Measurements from ENCODE around the gene PRRT1.
A peak's percentile ranks its signal among the peaks of the same experiment; 100 is the strongest.
"Not testable (repeated sequence)": the region's sequence is repeated elsewhere in the genome, so short reads cannot be mapped to it uniquely, and the experiment has no call there.

The PRRT1 gene

GRCh38 chr6:32120573-32121059 lies 31.1 kb downstream of the PRRT1 start:
- DNase-seq (ENCODE audit: low spot score), result no peak

- peak; percentile 91 for DNase-seq (ENCODE audit: low spot score)
Observed at GRCh38 chr6:32118782-32119628, 32.7 kb downstream of the PRRT1 start.

GRCh38 chr6:32117461-32117860 lies 34.3 kb downstream of the PRRT1 start:
- DNase-seq (ENCODE audit: low spot score), result no peak

- peak; percentile 75 for DNase-seq (ENCODE audit: low spot score)
Observed at GRCh38 chr6:32116674-32117073, 35.1 kb downstream of the PRRT1 start.

DNA sequence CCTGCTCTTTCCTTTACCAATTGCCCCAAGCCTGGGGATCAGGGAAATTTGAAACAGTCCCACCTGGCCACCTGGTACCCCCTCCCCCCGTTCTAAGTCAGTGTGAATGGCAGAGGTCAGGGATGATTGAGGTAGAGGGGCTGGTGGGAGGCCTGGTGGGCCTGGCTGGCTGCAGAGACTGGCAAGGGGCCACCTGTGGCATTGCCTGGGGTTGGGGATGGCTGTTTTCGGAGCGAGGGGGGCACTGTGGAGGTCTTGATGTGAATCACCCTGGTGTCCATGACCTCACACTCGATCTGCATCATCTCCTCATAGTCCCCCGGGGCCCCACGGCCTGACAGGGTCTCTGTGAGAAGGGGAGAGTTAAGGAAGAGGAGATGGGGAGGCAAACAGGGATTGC lies 36.1 kb downstream of the PRRT1 start:
- DNase-seq (ENCODE audit: low spot score), result no peak

DNA sequence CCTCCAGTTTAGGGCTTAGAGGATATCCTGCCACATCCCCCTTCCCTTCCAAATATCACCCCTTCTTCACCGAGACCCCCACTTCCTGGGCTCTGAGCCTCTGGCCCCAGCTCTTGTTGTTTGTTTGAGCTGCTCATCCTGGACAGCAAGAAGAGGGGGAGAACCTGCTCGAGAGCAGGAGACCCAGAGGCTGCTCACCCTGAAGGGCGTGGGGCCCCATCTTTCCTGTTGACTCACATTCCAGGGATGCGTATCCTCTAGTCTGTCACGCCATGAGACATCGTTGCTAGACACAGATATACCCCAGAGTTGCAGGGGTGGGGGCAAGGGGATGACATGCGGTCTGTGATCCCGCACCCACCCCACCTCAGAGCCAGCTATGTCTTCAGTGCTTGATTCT lies 36.9 kb downstream of the PRRT1 start:
- no peak for DNase-seq (ENCODE audit: low spot score)

DNA sequence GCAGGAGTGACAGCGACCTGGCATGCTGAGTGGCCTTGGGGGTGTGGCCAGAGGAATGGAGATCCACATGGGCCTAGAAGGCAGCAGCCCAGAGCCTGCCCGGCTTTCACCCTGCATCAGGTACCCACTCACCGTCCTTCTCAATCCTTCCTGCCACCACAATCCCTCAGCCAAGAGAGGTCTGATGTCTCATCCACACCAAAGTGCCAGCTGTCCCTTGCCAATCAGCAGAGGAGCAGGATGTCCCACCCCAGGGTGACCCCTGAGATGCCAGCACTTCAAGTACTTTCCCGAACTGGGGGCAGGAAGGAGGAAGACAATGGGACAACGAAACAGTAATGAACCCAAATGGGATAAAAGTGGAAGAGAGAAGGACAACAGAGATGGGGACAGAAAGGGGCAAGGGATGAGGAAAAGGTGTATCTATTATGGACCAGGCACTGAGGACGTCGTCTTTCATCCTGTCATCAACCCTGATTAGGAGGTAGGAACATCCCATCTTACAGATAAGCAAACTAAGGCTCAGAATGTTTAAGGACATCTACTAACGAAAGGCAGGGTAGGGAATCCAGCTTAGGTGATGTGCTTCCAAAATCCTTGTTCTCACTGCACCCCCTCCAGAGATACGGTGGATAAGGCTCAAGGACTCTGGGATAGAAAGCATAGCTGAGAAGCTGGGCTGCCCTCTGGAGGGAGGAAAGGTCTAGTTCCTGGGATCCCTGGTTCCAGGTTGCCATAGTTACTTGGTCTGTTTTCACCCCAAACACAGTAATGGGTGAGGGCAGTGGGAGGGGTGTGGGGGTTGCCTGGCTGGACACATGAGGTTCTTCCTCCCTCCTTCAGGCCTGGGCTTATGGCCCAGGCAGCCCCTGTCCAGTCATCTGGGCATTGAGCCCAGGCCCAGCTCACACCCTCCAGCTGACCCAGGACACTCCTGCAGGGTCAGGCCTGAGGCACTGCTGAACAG lies 38.1 kb downstream of the PRRT1 start:
- DNase-seq (ENCODE audit: low spot score), result no peak

GRCh38 chr6:32112431-32112980 lies 39.2 kb downstream of the PRRT1 start:
- DNase-seq (ENCODE audit: low spot score), result no peak

- DNase-seq (ENCODE audit: low spot score), result no peak
Observed at GRCh38 chr6:32111424-32112066, 40.2 kb downstream of the PRRT1 start.

DNA sequence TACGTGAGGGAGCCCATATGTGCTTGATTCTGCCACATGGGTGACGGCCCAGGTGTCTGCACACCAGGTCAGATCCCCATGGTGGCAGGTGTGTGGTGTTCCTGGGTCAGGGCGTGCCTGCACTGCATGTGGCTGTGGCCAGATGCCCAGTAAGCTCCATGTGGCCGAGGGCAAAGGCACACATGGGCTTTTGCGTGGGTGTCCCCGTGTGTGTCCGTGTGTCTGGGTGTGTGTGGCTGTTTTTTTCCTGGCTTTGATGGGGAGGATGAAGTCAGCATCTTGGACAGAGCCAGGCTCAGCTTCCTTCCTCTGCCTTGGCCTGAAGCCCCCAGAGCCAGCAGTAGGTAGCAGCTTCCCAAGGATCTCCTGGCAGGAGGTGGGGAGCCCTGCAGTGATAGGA lies 41.1 kb downstream of the PRRT1 start:
- no peak for DNase-seq (ENCODE audit: low spot score)

DNA sequence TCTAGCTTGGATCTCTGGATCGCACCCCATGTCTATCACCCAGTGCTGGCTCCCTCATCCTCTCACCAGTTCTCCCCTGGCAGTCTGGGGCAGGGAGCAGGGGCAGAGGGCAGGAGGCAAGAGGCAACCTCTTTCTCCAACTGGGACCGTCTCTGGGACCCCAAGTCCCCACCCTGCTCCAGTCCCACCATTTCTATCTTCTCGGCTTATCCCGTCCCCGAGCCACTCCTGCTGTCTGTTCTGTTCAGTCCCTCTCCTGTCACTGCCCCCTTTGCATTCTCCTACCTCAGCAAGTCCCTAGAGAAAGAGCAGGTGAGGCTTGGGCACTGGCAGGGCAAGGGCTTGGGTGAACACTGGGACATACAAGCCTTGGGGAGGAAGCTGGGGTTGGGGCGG lies 42.0 kb downstream of the PRRT1 start:
- DNase-seq (ENCODE audit: low spot score), result no peak

- no peak for DNase-seq (ENCODE audit: low spot score)
Observed at GRCh38 chr6:32109114-32109764, 42.5 kb downstream of the PRRT1 start, which contains the start of gene TNXB. Gene TNXB, minus strand, starts transcription at chr6:32109338. Its CDS starts 11,140 bp downstream, at chr6:32098198.

- no peak for DNase-seq (ENCODE audit: low spot score)
Observed at GRCh38 chr6:32108727-32109113, 43.0 kb downstream of the PRRT1 start.

DNA sequence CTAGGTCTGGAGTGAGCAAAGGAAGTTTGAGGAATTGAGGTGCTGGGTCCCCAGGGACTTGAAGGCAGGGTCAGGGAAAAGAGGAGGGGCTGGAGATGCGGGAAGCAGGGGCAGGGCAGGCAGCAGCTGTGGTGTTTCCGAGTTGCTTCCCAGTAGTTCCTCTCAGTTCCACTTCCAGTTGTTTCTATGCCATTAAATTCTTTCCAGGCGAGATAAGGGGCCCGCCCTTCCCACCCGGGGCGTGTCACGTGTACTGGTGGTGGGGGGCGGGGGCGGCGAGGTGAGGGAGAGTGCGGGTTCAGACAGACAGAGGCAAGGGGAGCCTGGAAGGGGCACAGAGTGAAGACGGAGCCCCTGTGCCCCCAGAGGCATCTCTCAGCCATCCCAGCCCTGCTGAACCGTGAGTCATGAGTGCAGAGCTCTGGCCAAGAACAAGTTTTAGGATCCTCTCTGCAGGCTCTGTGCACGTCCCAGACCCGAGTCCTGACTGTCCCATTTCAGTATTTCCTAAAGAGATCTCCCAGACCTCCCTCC lies 43.6 kb downstream of the PRRT1 start:
- DNase-seq (ENCODE audit: low spot score), result no peak

DNA sequence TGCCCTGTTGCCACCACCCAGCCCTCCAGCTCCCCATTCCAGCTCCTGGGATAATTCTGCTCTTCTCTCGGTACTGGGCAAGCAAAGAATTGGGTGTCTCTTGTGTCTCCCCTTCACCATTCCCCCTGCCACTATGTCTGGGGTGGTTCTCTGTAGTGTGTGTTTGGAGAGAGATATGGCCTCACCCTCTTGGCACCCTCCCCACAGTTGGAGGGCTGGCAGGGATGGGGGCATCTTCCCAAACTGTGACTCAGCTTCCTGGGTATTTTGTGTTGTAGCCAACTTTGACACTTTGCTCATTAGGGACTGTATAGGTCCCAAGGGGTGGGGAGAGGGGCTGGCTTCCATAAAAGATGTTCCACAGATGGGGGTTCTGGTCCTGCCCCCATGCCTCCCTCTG lies 44.3 kb downstream of the PRRT1 start:
- no peak for DNase-seq (ENCODE audit: low spot score)

- DNase-seq (ENCODE audit: low spot score), result no peak
Observed at GRCh38 chr6:32105433-32105832, 46.3 kb downstream of the PRRT1 start.

GRCh38 chr6:32102255-32102654 lies 49.5 kb downstream of the PRRT1 start:
- no peak for DNase-seq (ENCODE audit: low spot score)

GRCh38 chr6:32100251-32100650 lies 51.5 kb downstream of the PRRT1 start:
- DNase-seq (ENCODE audit: low spot score), result not testable (repeated sequence)
